GM12873 (cell line): ENCODE results near the gene CCDC150.

Source experiments
- CTCF ChIP-seq: IDR thresholded peaks from 2 replicates; pipeline ENCODE4 v1.5.1; 2012; ENCODE audit warnings: low read depth, mild to moderate bottlenecking, moderate library complexity, low read length, control low read depth; ENCODE audit not compliant: insufficient read depth; ENCODE audit errors: missing control alignments

Gene CCDC150

GRCh38 chr2:196750291-196750923, 110.9 kb downstream of the CCDC150 start:
- no peak for TF ChIP-seq CTCF

DNA sequence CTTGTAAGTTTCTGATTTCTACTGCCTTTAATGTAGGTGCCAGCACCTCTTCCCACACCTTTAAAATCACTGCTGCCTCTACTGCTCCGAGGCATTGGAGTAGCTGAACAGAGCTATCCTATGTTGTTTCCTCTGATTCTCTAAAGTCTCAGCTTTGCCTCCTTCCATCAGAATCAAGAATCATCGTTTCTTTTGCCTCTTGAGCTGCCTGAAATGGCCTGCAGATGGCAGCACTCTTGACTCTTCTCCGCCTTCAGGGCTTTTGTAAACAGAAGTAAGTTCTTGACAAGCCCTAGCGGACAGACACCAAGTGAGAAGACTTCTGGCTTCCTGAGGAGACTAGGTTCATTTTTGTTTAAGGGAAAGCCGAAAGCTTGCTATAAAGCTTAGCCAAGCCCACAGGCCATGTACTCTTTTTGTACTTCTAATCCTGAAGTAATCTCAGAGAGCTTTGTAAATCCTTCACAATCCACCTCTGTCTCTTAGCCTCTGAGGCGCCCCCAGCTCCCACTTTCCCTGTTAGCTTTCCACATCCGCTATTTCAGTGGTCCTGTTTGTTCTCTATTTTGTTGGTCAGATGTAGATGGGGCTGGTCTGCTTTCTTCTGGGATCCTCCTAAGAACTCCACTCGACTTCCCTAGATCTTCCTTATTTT, 111.6 kb downstream of the CCDC150 start:
- peak; percentile 84 for TF ChIP-seq CTCF

GRCh38 chr2:196758474-196759377, 119.2 kb downstream of the CCDC150 start:
- no peak for TF ChIP-seq CTCF

GRCh38 chr2:196759378-196759706, 119.8 kb downstream of the CCDC150 start:
- TF ChIP-seq CTCF = no peak

GRCh38 chr2:196767101-196767500, 127.6 kb downstream of the CCDC150 start:
- TF ChIP-seq CTCF = no peak
